Astrocyte (in vitro differentiated cells and primary cell): ENCODE data around the gene CHST11. TPM values are rescaled to one million over a fixed set of nuclear protein-coding genes. Genes with fewer than 3 reads are reported as not detected.

Source experiments
- DNase-seq: peaks from one replicate; pipeline ENCODE4 v3.0.0-alpha.2; 2010; ENCODE audit warnings: low read depth
- FAIRE-seq: peaks from 2 replicates; lab custom pipeline; 2011; peaks lifted over from hg19 to GRCh38; lab: Jason Lieb, UNC
- H2AFZ ChIP-seq: 2 replicates; pipeline ENCODE4 v1.6.0; 2012; ENCODE audit warnings: low read depth, low read length, inconsistent platforms
- H3K27ac ChIP-seq: 2 replicates; pipeline ENCODE4 v1.5.1; 2011; ENCODE audit warnings: low read depth, low read length, inconsistent platforms
- H3K27me3 ChIP-seq: 2 replicates; pipeline ENCODE4 v1.6.0; 2011; ENCODE audit warnings: low read length, inconsistent platforms; ENCODE audit not compliant: insufficient read depth
- H3K36me3 ChIP-seq: 2 replicates; pipeline ENCODE4 v1.5.1; 2011; ENCODE audit warnings: low read length, inconsistent platforms; ENCODE audit not compliant: insufficient read depth
- H3K4me1 ChIP-seq: 2 replicates; pipeline ENCODE4 v1.5.1; 2011; ENCODE audit warnings: low read length, inconsistent platforms; ENCODE audit not compliant: insufficient read depth
- H3K4me2 ChIP-seq: 2 replicates; pipeline ENCODE4 v1.6.0; 2012; ENCODE audit warnings: low read length, inconsistent platforms
- H3K4me3 ChIP-seq: 2 replicates; pipeline ENCODE4 v1.5.1; 2011; ENCODE audit warnings: low read depth, mild to moderate bottlenecking, low read length, inconsistent platforms; ENCODE audit not compliant: insufficient read depth
- H3K79me2 ChIP-seq: 2 replicates; pipeline ENCODE4 v1.6.0; 2012; ENCODE audit warnings: mild to moderate bottlenecking, low read length, inconsistent platforms; ENCODE audit not compliant: insufficient read depth
- H3K9ac ChIP-seq: 2 replicates; pipeline ENCODE4 v1.6.0; 2012; ENCODE audit warnings: mild to moderate bottlenecking, low read length, inconsistent platforms
- H3K9me3 ChIP-seq: 2 replicates; pipeline ENCODE4 v1.5.1; 2012; ENCODE audit warnings: low read depth, mild to moderate bottlenecking, low read length, inconsistent platforms; ENCODE audit not compliant: insufficient read depth
- H4K20me1 ChIP-seq: 2 replicates; pipeline ENCODE4 v1.6.0; 2012; ENCODE audit warnings: low read length, inconsistent platforms; ENCODE audit not compliant: insufficient read depth
- H3K27ac Mint-ChIP-seq: one replicate; pipeline ENCODE4 v1.8.0; 2021; ENCODE audit warnings: mild to moderate bottlenecking, mixed read lengths; ENCODE audit not compliant: unreplicated experiment
- H3K27me3 Mint-ChIP-seq: one replicate; pipeline ENCODE4 v1.8.0; 2021; ENCODE audit warnings: low read depth, mixed read lengths; ENCODE audit not compliant: unreplicated experiment
- H3K36me3 Mint-ChIP-seq: one replicate; pipeline ENCODE4 v1.8.0; 2021; ENCODE audit warnings: low read depth, mixed read lengths; ENCODE audit not compliant: unreplicated experiment
- H3K4me1 Mint-ChIP-seq: one replicate; pipeline ENCODE4 v1.8.0; 2021; ENCODE audit warnings: low read depth, mixed read lengths; ENCODE audit not compliant: unreplicated experiment
- H3K4me3 Mint-ChIP-seq: one replicate; pipeline ENCODE4 v1.8.0; 2021; ENCODE audit warnings: mild to moderate bottlenecking, moderate library complexity, mixed read lengths; ENCODE audit not compliant: unreplicated experiment
- H3K9me3 Mint-ChIP-seq: one replicate; pipeline ENCODE4 v1.8.0; 2021; ENCODE audit warnings: mild to moderate bottlenecking, mixed read lengths; ENCODE audit not compliant: unreplicated experiment
- CTCF ChIP-seq: IDR thresholded peaks from 2 replicates; pipeline ENCODE4 v1.5.1; 2011; ENCODE audit warnings: low read depth, mild to moderate bottlenecking, inconsistent platforms, low read length, moderate library complexity; ENCODE audit not compliant: insufficient read depth
- EZH2 ChIP-seq: IDR thresholded peaks from 2 replicates; pipeline ENCODE4 v1.6.1; 2012; ENCODE audit warnings: mild to moderate bottlenecking, low read length, inconsistent platforms; ENCODE audit not compliant: insufficient read depth
- microRNA-seq: library from miRNA; unstranded; fragments of <30 nt; microRNA quantifications from one replicate; pipeline ENCODE4 v1.2.0, GENCODE V29; 2020
- total RNA-seq: library from RNA; stranded (reverse); gene quantifications from 2 replicates; pipeline ENCODE4 v1.2.1, GENCODE V29; 2021

The CHST11 gene
- total RNA-seq, 1 donor from 2014 or later = 30.2 TPM

GRCh38 chr12:104809706-104810385 lies 353.1 kb downstream of the CHST11 start:
- H3K27ac ChIP-seq = no peak overlapping the region
- Mint-ChIP-seq H3K4me3 (no peak overlapping the region), H3K4me1 (peaks cover 3% of the 10 kb centered on the region), H3K9me3 (no peaks in the 10 kb centered on the region), H3K27me3 (no peaks in the 10 kb centered on the region), H3K27ac (no peak overlapping the region), H3K36me3 (peaks cover 3% of the 10 kb centered on the region)
- no peak overlapping the region for H3K9ac ChIP-seq
- TF ChIP-seq CTCF (no peak), EZH2 (no peak)
- no peaks in the 10 kb centered on the region for H3K9me3 ChIP-seq
- H3K4me2 ChIP-seq = no peak overlapping the region
- H3K36me3 ChIP-seq = no peaks in the 10 kb centered on the region
- H2AFZ ChIP-seq = no peak overlapping the region
- H3K4me3 ChIP-seq = no peak overlapping the region
- FAIRE-seq (no peak), DNase-seq (no peak)
- H4K20me1 ChIP-seq = no peaks in the 10 kb centered on the region
- peaks cover 2% of the 10 kb centered on the region for H3K27me3 ChIP-seq
- no peaks in the 10 kb centered on the region for H3K79me2 ChIP-seq
- peaks cover 9% of the 10 kb centered on the region for H3K4me1 ChIP-seq

Small RNA genes lying within 50 kb of the gene (microRNA-seq; reads per million reads assigned to microRNA genes)
- gene MIR3922 = 1.6 reads per million

Other genes with a start within 250 kb of the CHST11 start
- 133 and 176 TPM in 2 replicates for gene TXNRD1, start 241.2 kb upstream of the CHST11 start, total RNA-seq
- gene EID3, start 153.2 kb upstream of the CHST11 start, total RNA-seq = 1.9 TPM in 2 replicates